ENCODE results near the gene DMRT1.

DMRT1 gene

GRCh38 chr9:840343-840742 is 1.2 kb upstream of the DMRT1 start:
- Histone ChIP-seq H2BK5ac (ENCODE audit: low read depth, low read length, poor library complexity, severe bottlenecking) (no peak overlapping the region), H2BK120ac (ENCODE audit: low read depth, low read length) (no peak overlapping the region), H3K4me1 (ENCODE audit: control insufficient read depth, insufficient read depth, low read depth, low read length) (peaks cover 14% of the 10 kb centered on the region), H2BK15ac (ENCODE audit: low read depth, poor library complexity, severe bottlenecking) (no peak overlapping the region), H3K23ac (ENCODE audit: low read length in 2 of 2) (no peak overlapping the region), H2AFZ (ENCODE audit: low read depth, low read length) (no peak overlapping the region), H3K4ac (ENCODE audit: low read depth in 1 of 2, low read length in 2 of 2) (no peak overlapping the region), H4K91ac (ENCODE audit: low read length) (no peak overlapping the region), H3K36me3 (ENCODE audit: control insufficient read depth in 1 of 2, insufficient read depth in 2 of 2, low read depth in 1 of 2, low read length in 2 of 2) (no peaks in the 10 kb centered on the region), H3K27ac (ENCODE audit: low read length, poor library complexity, severe bottlenecking) (no peak overlapping the region), H3K79me1 (replicated peaks; ENCODE audit: low read length, poor library complexity, severe bottlenecking) (no peaks in the 10 kb centered on the region), H3K4me2 (ENCODE audit: low read length, poor library complexity, severe bottlenecking) (no peak overlapping the region), H3K14ac (ENCODE audit: low read length in 2 of 2) (no peak overlapping the region), H2BK12ac (ENCODE audit: low read length in 2 of 2) (no peak overlapping the region), H3K4me3 (ENCODE audit: insufficient read depth in 1 of 2, low read depth in 1 of 2, low read length in 2 of 2) (no peak overlapping the region), H4K8ac (ENCODE audit: low read length) (no peak overlapping the region), H3K9me3 (ENCODE audit: control insufficient read depth, low read length) (no peaks in the 10 kb centered on the region), H3K27me3 (ENCODE audit: control insufficient read depth in 1 of 2, insufficient read depth in 1 of 2, low read length in 2 of 2) (peaks cover 37 to 52% of the 10 kb centered on the region in 2 experiments), H3K9ac (ENCODE audit: low read length) (no peak overlapping the region), H3K18ac (ENCODE audit: low read depth in 1 of 2, low read length in 2 of 2) (no peak overlapping the region), H2AK5ac (ENCODE audit: low read length, severe bottlenecking) (no peak overlapping the region)
- no peak for DNase-seq
- WGBS, result 14% methylated on average over 7 of the region's 7 CpGs

DNA sequence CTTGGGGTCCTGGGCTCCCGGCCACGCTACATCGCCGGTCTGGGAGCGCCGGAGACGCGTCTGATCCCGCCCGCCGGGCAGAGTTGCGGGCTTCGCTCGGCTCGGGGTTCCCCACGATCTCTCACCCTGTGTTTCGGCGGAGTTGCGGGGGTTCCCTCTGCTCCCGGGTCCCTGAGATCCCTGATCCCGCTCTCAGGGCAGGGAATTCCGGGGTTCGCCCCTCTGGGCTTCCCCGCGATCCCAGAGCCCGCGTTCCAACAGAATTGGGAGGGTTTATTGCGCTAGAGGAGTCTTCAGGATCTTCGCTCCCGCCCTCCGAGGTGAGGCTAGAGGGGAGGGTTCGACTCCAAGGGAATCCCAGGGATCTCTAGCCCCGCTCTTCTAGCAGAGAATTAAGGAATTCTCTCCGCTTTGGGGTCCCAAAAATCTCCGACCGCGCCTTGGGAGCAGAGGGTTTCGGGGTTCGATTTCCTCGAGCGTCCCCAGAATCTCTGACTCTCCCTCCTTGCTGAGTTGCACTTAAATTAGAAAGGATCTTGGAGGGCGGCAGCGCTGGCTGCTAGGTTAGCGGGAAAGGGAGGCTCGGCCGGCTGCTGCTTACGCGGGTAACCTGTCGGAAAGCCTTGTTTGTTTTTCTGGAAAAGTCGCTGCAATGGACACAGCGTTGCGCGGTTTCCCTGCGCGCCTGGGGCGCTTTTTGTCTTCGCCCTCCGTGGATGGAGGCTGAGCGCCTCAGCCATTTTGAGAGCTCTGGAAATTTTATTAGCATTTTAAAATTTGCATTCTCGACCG is 1.3 kb downstream of the DMRT1 start:
- no peak overlapping the region for H2BK15ac ChIP-seq (ENCODE audit: low read depth, poor library complexity, severe bottlenecking)
- H2BK5ac ChIP-seq (ENCODE audit: low read depth, low read length, poor library complexity, severe bottlenecking), result no peak overlapping the region
- peaks cover 48 to 71% of the 10 kb centered on the region in 2 experiments for H3K27me3 ChIP-seq (ENCODE audit: control insufficient read depth in 1 of 2, insufficient read depth in 1 of 2, low read length in 2 of 2)
- H2BK12ac ChIP-seq (ENCODE audit: low read length in 2 of 2), result no peak overlapping the region
- H3K14ac ChIP-seq (ENCODE audit: low read length in 2 of 2), result no peak overlapping the region
- H3K18ac ChIP-seq (ENCODE audit: low read depth in 1 of 2, low read length in 2 of 2), result no peak overlapping the region
- no peak overlapping the region for H3K23ac ChIP-seq (ENCODE audit: low read length in 2 of 2)
- H2BK120ac ChIP-seq (ENCODE audit: low read depth, low read length), result no peak overlapping the region
- no peak overlapping the region for H3K27ac ChIP-seq (ENCODE audit: low read length, poor library complexity, severe bottlenecking)
- no peaks in the 10 kb centered on the region for H3K36me3 ChIP-seq (ENCODE audit: control insufficient read depth in 1 of 2, insufficient read depth in 2 of 2, low read depth in 1 of 2, low read length in 2 of 2)
- peaks cover 14% of the 10 kb centered on the region for H3K4me1 ChIP-seq (ENCODE audit: control insufficient read depth, insufficient read depth, low read depth, low read length)
- no peak overlapping the region for H3K4me3 ChIP-seq (ENCODE audit: insufficient read depth in 1 of 2, low read depth in 1 of 2, low read length in 2 of 2)
- no peaks in the 10 kb centered on the region for H3K79me1 ChIP-seq (replicated peaks; ENCODE audit: low read length, poor library complexity, severe bottlenecking)
- no peaks in the 10 kb centered on the region for H3K9me3 ChIP-seq (ENCODE audit: control insufficient read depth, low read length)
- DNase-seq, result no peak
- H2AFZ ChIP-seq (ENCODE audit: low read depth, low read length), result no peak overlapping the region
- 10% methylated on average over 60 of the region's 61 CpGs for WGBS
- H3K4ac ChIP-seq (ENCODE audit: low read depth in 1 of 2, low read length in 2 of 2), result no peak overlapping the region
- H4K91ac ChIP-seq (ENCODE audit: low read length), result no peak overlapping the region
- no peak overlapping the region for H2AK5ac ChIP-seq (ENCODE audit: low read length, severe bottlenecking)
- H4K8ac ChIP-seq (ENCODE audit: low read length), result no peak overlapping the region
- H3K9ac ChIP-seq (ENCODE audit: low read length), result no peak overlapping the region
- peak overlapping the region; percentile 16 for H3K4me2 ChIP-seq (ENCODE audit: low read length, poor library complexity, severe bottlenecking)

DNA sequence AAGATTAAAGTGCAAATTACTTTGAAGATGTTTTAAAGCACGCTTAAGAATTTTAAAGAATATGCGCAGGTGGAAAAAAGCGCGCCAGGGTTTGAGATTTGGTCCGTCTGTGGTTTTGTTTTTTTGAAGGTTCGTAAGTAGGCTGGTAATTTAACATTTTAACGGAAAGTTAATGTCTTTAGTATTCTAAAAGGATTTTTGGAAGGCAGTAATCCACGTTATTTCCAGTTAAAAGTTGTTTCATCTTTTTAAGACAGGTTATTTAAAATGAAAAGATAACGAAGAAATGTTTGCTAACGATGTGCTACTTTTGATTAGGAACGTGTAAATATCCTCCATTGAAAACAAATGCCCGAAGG is 1.9 kb downstream of the DMRT1 start:
- Histone ChIP-seq H3K4me1 (ENCODE audit: control insufficient read depth, insufficient read depth, low read depth, low read length) (peaks cover 14% of the 10 kb centered on the region), H3K4me3 (ENCODE audit: insufficient read depth in 1 of 2, low read depth in 1 of 2, low read length in 2 of 2) (no peak overlapping the region), H3K27me3 (ENCODE audit: control insufficient read depth in 1 of 2, insufficient read depth in 1 of 2, low read length in 2 of 2) (peaks cover 48 to 75% of the 10 kb centered on the region in 2 experiments), H3K9ac (ENCODE audit: low read length) (no peak overlapping the region), H2BK120ac (ENCODE audit: low read depth, low read length) (no peak overlapping the region), H3K4ac (ENCODE audit: low read depth in 1 of 2, low read length in 2 of 2) (no peak overlapping the region), H3K79me1 (replicated peaks; ENCODE audit: low read length, poor library complexity, severe bottlenecking) (no peaks in the 10 kb centered on the region), H4K8ac (ENCODE audit: low read length) (no peak overlapping the region), H2BK12ac (ENCODE audit: low read length in 2 of 2) (no peak overlapping the region), H2AFZ (ENCODE audit: low read depth, low read length) (no peak overlapping the region), H2BK15ac (ENCODE audit: low read depth, poor library complexity, severe bottlenecking) (no peak overlapping the region), H2AK5ac (ENCODE audit: low read length, severe bottlenecking) (no peak overlapping the region), H3K9me3 (ENCODE audit: control insufficient read depth, low read length) (no peaks in the 10 kb centered on the region), H2BK5ac (ENCODE audit: low read depth, low read length, poor library complexity, severe bottlenecking) (no peak overlapping the region), H3K18ac (ENCODE audit: low read depth in 1 of 2, low read length in 2 of 2) (no peak overlapping the region), H3K14ac (ENCODE audit: low read length in 2 of 2) (no peak overlapping the region), H3K4me2 (ENCODE audit: low read length, poor library complexity, severe bottlenecking) (no peak overlapping the region), H3K27ac (ENCODE audit: low read length, poor library complexity, severe bottlenecking) (no peak overlapping the region), H3K36me3 (ENCODE audit: control insufficient read depth in 1 of 2, insufficient read depth in 2 of 2, low read depth in 1 of 2, low read length in 2 of 2) (no peaks in the 10 kb centered on the region), H3K23ac (ENCODE audit: low read length in 2 of 2) (no peak overlapping the region), H4K91ac (ENCODE audit: low read length) (no peak overlapping the region)
- WGBS, result 19% methylated on average over 8 of the region's 12 CpGs
- no peak for DNase-seq

GRCh38 chr9:846852-847251 is 5.4 kb downstream of the DMRT1 start:
- no peak overlapping the region for H2BK15ac ChIP-seq (ENCODE audit: low read depth, poor library complexity, severe bottlenecking)
- H3K9ac ChIP-seq (ENCODE audit: low read length), result no peak overlapping the region
- no peak overlapping the region for H2BK5ac ChIP-seq (ENCODE audit: low read depth, low read length, poor library complexity, severe bottlenecking)
- H3K79me1 ChIP-seq (replicated peaks; ENCODE audit: low read length, poor library complexity, severe bottlenecking), result no peaks in the 10 kb centered on the region
- no peak overlapping the region for H2AFZ ChIP-seq (ENCODE audit: low read depth, low read length)
- H3K4me3 ChIP-seq (ENCODE audit: insufficient read depth in 1 of 2, low read depth in 1 of 2, low read length in 2 of 2), result no peak overlapping the region
- no peak overlapping the region for H3K18ac ChIP-seq (ENCODE audit: low read depth in 1 of 2, low read length in 2 of 2)
- H3K4me1 ChIP-seq (ENCODE audit: control insufficient read depth, insufficient read depth, low read depth, low read length), result peaks cover 7% of the 10 kb centered on the region
- peaks cover 27 to 58% of the 10 kb centered on the region in 2 experiments for H3K27me3 ChIP-seq (ENCODE audit: control insufficient read depth in 1 of 2, insufficient read depth in 1 of 2, low read length in 2 of 2)
- no peak overlapping the region for H3K23ac ChIP-seq (ENCODE audit: low read length in 2 of 2)
- no peak overlapping the region for H2AK5ac ChIP-seq (ENCODE audit: low read length, severe bottlenecking)
- no peak overlapping the region for H3K4ac ChIP-seq (ENCODE audit: low read depth in 1 of 2, low read length in 2 of 2)
- DNase-seq, result no peak
- WGBS, result 45% methylated on average over 7 of the region's 7 CpGs
- no peak overlapping the region for H3K27ac ChIP-seq (ENCODE audit: low read length, poor library complexity, severe bottlenecking)
- no peak overlapping the region for H2BK120ac ChIP-seq (ENCODE audit: low read depth, low read length)
- no peaks in the 10 kb centered on the region for H3K36me3 ChIP-seq (ENCODE audit: control insufficient read depth in 1 of 2, insufficient read depth in 2 of 2, low read depth in 1 of 2, low read length in 2 of 2)
- no peak overlapping the region for H4K8ac ChIP-seq (ENCODE audit: low read length)
- no peak overlapping the region for H3K4me2 ChIP-seq (ENCODE audit: low read length, poor library complexity, severe bottlenecking)
- no peak overlapping the region for H2BK12ac ChIP-seq (ENCODE audit: low read length in 2 of 2)
- H3K9me3 ChIP-seq (ENCODE audit: control insufficient read depth, low read length), result no peaks in the 10 kb centered on the region
- peak overlapping the region in 1 of 2 experiments; percentile 71 for H3K14ac ChIP-seq (ENCODE audit: low read length in 2 of 2)
- no peak overlapping the region for H4K91ac ChIP-seq (ENCODE audit: low read length)
